Activated CD4-positive, alpha-beta T cell treated with anti-CD3 and anti-CD28 coated beads, Interleukin-2, amount 50 U/mL, for 1 hour (primary cell): ENCODE results near the gene SPATA13.
"Not testable (repeated sequence)": the region's sequence is repeated elsewhere in the genome, so short reads cannot be mapped to it uniquely, and the experiment has no call there.

ENCODE experiments used
- DNase-seq: peaks from one replicate; pipeline ENCODE4 v3.0.0-alpha.2; 2020

The SPATA13 gene

GRCh38 chr13:24160458-24161009 lies at the start of gene SPATA13:
SPATA13 (plus strand) TSS chr13:24160720; CDS start chr13:24222930, 62,210 bp downstream.
- DNase-seq: peak; percentile 96

DNA sequence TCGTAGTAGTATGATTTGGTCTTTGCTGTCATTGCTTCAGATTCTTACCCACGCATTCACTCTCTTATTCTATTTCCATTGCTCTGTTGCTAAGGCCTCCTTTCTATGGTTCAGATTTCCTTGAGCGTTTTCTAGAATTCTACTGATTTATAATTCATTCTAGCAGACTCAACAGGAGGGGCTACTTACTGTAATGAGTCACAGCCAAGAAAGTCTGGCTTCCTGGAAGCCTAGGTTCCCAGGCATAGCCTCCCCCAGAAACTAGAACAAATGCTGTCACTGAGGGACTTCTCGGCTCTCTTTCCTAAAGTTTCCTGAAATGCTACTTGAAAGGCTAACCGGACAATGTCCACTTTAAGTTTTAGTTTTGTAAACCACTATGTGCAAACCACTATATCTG lies 47.7 kb upstream of the SPATA13 start:
- DNase-seq: no peak

DNA sequence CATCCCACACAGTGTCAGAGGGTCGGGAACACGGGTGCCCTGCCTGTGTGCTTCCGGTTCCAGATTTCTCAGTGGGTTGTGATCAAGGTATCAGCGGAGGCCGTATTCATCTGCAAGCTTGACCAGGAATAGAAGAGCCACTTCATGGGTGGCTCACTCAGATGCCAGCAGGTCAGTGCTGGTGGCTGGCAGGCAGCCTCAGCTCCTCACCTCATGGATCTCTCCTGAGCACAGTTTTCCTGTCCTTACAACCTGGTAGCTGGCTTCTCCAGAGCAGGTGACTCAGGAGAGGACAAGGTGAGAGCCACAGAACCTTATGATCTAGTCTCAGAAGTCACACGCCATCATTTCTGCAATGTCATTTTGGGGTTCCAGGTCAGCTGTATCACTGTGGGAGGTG lies 44.8 kb upstream of the SPATA13 start:
- no peak for DNase-seq

GRCh38 chr13:24116131-24116530 lies 44.4 kb upstream of the SPATA13 start:
- no peak for DNase-seq

DNA sequence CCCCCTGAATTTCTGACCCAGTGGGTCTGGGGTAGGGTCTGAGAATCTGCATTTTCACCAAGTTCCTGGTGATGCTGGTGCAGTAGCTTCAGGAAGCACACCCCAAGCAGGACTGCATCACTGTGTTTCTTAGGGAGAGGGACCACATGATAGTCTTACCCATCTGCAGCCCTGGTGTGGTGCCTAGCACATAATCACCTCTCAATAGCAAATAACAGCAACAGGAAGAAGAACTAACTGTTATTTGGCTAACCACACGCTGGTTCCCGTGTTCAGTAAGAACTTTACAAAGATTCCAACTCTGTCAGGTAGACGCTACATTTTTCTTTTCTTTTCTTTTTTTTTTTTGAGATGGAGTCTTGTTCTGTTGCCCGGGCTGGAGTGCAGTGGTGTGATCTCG lies 41.9 kb upstream of the SPATA13 start:
- no peak for DNase-seq

DNA sequence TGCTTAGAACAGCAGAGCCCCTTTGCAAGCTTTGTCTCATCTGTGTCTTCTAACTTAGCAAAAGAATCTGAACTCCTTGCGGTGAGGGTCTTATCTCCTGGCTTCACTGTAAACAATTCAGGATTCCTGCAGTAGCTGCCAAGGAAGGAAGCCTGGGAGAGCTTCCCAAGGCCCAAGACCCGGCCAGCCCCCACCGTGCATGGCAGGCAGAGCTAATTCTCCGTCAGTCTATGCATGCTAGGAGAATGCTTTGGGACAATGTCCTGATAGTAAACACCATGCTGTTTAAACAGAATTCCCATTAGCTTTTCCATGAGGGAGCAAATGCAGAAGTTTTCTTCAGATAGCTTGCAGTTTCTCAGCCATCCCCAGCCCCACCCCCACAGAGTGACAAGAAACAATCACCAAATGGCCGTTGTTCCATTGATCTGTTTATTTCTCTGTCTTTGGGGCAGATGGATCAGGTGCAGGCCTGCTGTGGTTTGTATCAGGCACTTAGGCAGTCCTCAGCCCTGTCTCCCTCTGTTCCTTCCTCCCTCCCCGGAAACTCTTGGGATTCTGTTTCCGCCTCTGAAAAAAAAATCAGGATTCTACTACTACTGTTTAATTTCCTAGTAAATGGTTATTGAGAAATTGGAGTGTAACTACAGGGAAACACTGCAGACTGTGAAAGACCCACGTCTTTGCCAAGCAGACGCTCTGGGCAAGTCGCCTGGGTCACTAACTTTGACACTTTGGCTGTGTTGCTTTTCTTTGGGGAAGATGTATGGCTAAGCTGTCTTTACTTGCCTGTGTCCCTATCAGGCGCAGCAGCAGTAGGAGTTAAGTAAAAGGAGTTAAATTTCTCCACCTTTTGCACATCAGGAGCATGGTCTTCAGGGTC lies 40.7 kb upstream of the SPATA13 start:
- DNase-seq: no peak

DNA sequence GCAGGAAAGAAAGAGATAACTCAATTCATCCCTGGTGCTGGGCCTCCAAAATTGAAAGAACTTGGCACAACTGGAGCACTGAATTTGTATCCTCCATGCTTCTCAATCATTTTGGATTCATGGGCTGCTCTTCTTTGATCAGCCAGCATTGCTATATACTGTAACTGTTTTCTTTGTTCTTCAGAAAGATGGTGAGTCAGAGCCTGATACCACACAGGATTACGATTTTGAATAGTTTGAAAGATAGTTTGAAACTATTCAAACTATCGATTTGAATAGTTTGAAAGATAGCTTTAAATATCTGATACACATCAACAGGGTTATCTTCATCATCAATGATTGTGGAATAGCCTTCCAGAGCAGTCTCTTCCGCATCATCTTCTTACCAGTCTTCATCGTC lies 38.5 kb upstream of the SPATA13 start:
- not testable (repeated sequence) for DNase-seq

GRCh38 chr13:24122569-24122968 lies 38.0 kb upstream of the SPATA13 start:
- no peak for DNase-seq

DNA sequence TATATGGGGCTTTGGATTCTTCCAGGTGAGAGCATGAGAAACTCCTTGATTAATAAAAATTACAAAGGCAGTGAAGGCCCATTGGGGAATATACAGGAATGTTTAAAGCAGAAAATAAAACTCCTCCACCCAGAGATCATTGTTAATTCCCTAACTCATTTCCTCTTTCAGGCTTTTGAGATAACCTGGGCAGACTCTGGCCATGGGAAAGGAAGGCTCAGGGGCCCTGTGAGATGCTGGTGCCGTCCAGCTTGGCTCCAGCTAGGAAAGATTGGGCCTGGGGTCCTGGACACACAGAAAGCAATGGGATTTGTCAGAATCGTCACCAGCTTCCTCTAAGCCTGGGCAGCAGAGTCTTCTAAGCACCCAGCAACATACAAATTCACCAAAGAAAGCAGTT lies 36.8 kb upstream of the SPATA13 start:
- DNase-seq: no peak

- DNase-seq: no peak
Measured at GRCh38 chr13:24124789-24125476, 35.6 kb upstream of the SPATA13 start.

- no peak for DNase-seq
Measured at GRCh38 chr13:24127116-24127631, 33.3 kb upstream of the SPATA13 start.

GRCh38 chr13:24128112-24128511 lies 32.4 kb upstream of the SPATA13 start:
- no peak for DNase-seq

GRCh38 chr13:24128962-24129361 lies 31.6 kb upstream of the SPATA13 start:
- DNase-seq: no peak

DNA sequence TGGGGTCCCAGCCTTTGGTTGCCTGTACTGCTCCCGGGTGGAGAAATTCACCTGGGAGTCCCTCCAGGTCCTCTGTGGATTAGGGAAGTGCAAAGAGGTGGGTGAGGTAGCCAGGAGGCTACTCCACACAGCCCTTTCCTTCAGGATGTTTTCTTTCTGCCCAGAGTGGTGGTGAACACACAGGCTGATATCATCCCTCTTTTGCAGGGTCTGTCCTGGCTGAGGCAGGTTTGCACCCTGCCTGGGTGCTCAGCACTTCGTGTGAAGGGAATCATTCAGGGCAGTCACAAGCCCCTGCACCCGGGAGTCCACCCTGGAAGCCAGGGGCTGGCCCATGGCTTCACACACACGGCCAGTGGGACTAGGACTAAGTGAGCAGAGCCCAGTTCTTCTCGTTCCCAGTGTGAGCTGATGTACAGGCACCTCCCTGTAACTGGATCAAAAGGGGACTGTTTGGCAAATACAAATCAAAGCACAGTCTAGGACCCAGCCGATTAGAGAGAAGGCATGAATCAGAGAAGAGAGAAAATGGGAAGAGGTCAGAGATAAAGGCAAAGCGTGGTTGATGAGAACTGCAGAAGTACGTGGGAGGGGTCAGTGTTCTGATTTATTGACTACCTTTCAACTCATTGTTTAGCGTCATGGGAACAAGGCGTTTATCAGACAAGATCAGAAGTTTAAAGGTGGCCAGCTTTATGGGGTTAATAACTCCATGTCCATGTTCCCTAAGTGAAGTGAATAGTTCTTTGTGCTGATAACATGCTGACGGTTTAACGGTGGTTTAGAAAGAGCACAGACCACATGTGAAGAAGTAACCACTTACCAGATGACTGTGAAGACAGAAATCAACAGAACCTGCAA lies 30.4 kb upstream of the SPATA13 start:
- no peak for DNase-seq

DNA sequence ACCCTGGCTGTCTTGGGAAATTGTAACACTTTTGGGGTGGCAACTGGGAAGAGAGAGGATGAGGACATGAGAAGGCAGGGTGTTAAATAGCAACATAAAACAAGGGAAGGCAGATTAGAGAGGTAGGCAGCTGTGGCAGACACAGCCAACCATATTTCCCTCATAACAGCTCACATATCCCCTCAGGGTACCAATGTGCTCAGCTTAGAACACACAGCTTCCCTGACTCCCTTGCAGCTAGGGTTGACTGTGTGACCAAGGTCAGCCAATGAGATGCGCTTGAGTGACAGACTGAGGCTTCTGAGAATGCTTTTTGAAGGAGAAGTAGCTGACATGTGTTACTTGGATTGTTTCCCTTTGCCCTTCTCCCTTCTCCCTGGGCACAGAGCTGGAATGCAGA lies 28.8 kb upstream of the SPATA13 start:
- no peak for DNase-seq

DNA sequence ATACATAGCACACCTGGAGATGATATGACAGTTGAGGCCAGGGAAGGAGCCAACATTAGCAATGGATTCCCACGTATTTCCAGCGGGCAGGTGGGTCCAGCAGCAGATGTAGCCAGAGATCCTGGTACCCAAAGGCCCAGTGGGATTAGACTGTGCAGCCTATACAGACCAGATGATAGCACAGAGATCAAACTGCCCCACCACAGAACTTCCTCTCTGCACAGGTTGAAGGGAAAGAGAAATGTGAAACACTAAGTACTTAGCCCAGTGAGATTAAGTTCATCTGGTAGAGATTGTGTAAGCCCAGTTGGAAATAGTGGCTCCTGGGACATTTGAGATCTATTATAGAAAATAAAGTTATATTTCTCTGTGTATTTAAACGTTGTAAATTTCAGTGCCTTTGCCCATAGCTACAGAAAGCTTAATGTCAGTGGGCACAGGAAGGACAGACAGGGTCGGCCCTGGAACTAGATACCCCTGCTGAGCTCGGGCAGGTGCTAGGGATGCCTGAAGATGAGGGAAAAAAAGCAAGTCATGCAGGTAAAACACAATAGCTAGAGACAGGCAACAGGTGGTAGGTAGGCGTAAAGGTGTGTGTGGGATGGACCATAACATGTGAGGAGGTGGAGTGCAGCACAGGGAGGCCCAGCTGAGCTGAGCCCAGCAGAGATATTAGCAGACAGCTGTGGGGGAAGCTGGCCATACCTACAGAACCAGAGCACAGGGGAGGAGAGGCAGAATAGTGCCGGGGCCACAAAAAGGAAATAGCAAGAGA lies 27.3 kb upstream of the SPATA13 start:
- DNase-seq: no peak

DNA sequence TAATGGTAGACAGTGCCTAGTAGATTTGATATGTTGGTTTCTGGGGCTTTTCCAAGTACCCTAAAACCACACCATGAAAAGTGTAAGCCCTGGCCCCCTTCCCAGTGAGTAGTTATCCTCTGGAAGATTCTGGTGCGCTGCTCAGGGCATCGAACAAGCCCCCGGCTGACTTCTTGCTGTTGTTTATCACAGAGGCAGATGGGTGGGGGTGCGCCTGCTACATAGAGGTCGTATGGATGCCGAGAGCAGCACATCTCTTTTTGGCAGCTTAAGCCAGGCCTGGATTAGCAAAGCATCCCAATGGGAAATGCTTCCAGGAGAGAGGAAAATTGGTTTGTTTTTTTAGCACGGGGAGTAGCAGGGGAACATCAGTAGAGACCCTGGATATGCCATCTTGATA lies 26.3 kb upstream of the SPATA13 start:
- DNase-seq: no peak

DNA sequence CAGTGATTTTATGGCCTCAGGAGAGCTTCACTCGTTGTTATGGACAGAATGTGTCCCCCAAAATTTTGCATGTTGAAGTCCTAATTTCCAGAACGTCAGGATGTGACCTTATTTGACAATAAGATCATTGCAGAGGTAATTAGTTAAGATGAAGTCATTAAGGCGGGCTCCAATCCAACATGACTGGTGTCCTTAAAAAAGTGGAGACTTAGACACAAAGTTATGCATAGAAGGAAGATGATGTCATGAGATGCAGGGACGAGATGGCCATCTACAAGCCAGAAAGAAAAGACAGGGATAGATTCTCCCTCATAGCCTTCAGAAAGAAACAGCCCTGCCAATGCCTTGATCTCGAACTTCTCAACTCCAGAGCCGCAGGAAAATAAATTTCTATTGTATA lies 25.8 kb upstream of the SPATA13 start:
- DNase-seq: no peak

DNA sequence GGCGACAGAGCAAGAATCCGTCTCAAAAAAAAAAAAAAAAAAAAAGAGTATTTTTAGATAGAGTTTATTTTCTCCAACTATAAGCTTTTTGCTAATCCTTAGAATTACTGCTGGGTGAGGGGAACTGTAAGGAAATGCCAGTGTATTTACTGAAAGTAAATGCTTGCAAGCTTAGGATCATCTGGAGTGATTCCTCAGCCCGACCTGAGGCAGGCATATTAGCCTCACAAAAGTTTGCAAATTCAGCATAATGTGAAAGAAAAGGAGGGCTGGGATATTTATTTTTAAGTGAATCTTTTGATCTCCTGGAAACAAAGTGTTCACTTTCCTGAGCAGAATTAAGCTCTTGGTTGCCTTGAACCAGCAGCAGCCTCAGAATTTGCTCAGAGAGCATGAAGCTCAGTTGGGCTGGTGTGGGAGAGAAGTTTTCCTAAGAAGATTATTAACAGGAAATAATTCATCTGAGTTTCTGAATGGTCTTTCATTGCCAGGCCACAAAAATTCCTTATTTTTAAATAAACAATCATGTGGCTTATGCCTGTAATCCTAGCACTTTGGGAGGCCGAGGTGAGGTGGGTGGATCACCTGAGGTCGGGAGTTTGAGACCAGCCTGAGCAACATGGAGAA lies 24.7 kb upstream of the SPATA13 start:
- DNase-seq: no peak

DNA sequence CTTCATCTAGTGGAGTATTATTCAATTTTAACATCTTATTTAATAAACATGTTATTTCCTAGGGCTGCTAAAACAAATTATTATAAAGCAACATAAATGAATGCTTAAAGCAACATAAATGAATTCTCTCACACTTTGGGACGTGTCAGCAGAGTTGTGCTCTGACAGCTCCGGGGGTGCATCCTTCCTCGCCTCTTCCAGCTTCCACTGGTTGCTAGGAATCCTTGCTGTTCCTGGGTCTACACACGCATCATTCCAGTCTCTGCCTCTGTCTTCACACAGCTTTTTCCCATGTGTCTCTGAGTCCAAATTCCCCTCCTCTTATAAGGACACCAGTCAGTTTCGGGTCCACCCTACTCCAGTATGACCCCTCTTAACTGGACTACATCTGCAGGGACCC lies 21.6 kb upstream of the SPATA13 start:
- no peak for DNase-seq

DNA sequence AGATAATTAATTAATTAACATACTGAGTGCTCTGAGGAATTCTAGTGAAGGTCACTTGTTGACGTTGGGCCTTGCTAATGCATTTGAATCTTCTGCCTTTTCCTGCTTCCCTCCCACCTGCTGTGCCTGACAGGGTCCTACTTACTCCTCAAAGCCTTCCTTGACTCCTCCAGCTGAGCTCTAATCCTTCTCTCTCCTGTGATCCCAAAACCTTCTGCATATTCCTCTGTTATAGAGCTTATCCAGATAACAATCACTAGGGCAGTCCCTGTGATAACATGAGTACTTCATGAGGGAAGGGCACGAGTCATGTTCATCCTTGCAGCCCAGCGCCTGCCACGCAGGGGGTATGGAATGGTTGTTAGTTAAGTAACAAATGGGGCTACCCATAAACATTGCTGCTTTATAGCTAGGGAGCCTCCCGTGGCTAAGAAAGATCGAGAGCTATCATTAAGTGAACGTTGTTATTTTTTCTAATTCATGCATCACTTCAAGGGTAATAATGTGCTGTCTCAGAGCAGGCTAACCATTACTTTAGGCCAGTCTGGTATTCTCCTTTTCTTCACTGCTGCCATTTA lies 19.1 kb upstream of the SPATA13 start:
- no peak for DNase-seq
